ENCODE data around the gene PEX11G. TPM values are rescaled to one million over a fixed set of nuclear protein-coding genes. Genes with fewer than 3 reads are reported as not detected.
"Not testable (repeated sequence)": the region's sequence is repeated elsewhere in the genome, so short reads cannot be mapped to it uniquely, and the experiment has no call there.

PEX11G gene
- total and polyA plus RNA-seq, 12 donors = 2.5 to 24.5 (median 13.8) TPM

GRCh38 chr19:7440188-7440975 is 48.5 kb downstream of the PEX11G start:
- WGBS, 4 donors = 93 to 94% (median 93%) methylated on average over 26 to 43 of the region's 43 CpGs
- intact Hi-C loops (cut with DNase I) = no loop called here
- H3K27ac ChIP-seq = no peak overlapping the region
- H3K36me3 ChIP-seq (replicated peaks in 1 of 2) = peaks cover 0 to 51% of the 10 kb centered on the region in 2 donors
- no peaks in the 10 kb centered on the region for H3K9me3 ChIP-seq (replicated peaks in 1 of 3)
- TF ChIP-seq, protein P1, sequence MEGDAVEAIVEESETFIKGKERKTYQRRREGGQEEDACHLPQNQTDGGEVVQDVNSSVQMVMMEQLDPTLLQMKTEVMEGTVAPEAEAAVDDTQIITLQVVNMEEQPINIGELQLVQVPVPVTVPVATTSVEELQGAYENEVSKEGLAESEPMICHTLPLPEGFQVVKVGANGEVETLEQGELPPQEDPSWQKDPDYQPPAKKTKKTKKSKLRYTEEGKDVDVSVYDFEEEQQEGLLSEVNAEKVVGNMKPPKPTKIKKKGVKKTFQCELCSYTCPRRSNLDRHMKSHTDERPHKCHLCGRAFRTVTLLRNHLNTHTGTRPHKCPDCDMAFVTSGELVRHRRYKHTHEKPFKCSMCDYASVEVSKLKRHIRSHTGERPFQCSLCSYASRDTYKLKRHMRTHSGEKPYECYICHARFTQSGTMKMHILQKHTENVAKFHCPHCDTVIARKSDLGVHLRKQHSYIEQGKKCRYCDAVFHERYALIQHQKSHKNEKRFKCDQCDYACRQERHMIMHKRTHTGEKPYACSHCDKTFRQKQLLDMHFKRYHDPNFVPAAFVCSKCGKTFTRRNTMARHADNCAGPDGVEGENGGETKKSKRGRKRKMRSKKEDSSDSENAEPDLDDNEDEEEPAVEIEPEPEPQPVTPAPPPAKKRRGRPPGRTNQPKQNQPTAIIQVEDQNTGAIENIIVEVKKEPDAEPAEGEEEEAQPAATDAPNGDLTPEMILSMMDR (IDR thresholded peaks at IDR 0.05) = no peak
- no peak for TF ChIP-seq POLR2A (IDR thresholded peaks at IDR 0.05)
- no peaks in the 10 kb centered on the region for H3K4me1 ChIP-seq (replicated peaks in 1 of 2)
- DNase-seq = no peak
- H3K27me3 ChIP-seq = no peaks in the 10 kb centered on the region
- no peak overlapping the region for H3K4me3 ChIP-seq

DNA sequence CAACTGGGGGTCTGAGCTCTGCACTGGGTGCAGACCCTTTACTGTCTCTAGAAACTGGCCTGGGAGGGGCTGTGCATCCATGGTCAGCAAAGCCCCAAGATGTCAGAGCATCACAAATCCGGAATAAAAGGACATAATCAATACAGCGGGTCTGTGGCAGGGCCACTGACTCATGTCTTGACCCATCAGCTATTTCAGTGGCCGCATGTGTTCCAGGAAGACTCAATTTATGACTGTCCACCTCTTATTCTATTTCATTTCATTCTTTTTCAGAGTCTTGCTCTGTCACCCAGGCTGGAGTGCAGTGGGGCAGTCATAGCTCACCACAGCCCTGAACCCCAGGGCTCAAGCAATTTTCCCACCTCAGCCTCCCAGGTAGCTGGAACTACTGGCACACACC is 53.2 kb downstream of the PEX11G start:
- no peaks in the 10 kb centered on the region for H3K4me1 ChIP-seq (replicated peaks in 1 of 2)
- H3K9me3 ChIP-seq (replicated peaks in 1 of 3) = no peaks in the 10 kb centered on the region
- no peak overlapping the region for H3K27ac ChIP-seq
- no peak overlapping the region for H3K4me3 ChIP-seq
- intact Hi-C loops (cut with DNase I) = no loop called here
- 91 to 94% (median 93%) methylated on average over 3 of the region's 3 CpGs for WGBS, 4 donors
- no peak for DNase-seq
- no peaks in the 10 kb centered on the region for H3K27me3 ChIP-seq
- H3K36me3 ChIP-seq (replicated peaks in 1 of 2) = peaks cover 0 to 11% of the 10 kb centered on the region in 2 donors
- no peak for TF ChIP-seq POLR2A (IDR thresholded peaks at IDR 0.05)
- TF ChIP-seq, protein P1 (IDR thresholded peaks at IDR 0.05) = no peak

DNA sequence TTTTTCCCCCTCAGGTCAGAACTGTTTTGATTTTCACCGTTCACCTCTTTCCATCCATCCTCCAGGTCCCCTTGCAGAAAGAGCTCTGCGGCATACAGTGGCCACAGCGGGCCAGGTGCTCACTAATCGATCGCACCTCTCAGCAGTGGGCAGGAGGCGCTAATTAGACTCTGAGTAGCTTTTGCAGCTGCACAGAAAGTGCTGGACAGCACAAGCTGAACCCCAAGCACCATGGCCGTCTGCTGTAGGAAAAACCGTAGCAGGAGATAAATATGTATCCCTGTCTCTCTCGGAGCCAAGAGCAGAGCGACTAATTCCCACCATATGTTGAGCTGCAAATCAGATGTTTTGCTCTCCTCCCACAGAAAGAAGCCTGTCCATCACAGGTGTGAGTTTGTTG is 54.4 kb downstream of the PEX11G start:
- 90 to 94% (median 93%) methylated on average over 10 of the region's 10 CpGs for WGBS, 4 donors
- intact Hi-C loops (cut with DNase I) = no loop called here
- no peaks in the 10 kb centered on the region for H3K27me3 ChIP-seq
- no peaks in the 10 kb centered on the region for H3K36me3 ChIP-seq (replicated peaks in 1 of 2)
- no peaks in the 10 kb centered on the region for H3K9me3 ChIP-seq (replicated peaks in 1 of 3)
- no peak overlapping the region for H3K4me3 ChIP-seq
- DNase-seq = no peak
- TF ChIP-seq, protein P1 (IDR thresholded peaks at IDR 0.05) = no peak
- no peak for TF ChIP-seq POLR2A (IDR thresholded peaks at IDR 0.05)
- no peak overlapping the region for H3K27ac ChIP-seq
- H3K4me1 ChIP-seq (replicated peaks in 1 of 2) = no peaks in the 10 kb centered on the region

DNA sequence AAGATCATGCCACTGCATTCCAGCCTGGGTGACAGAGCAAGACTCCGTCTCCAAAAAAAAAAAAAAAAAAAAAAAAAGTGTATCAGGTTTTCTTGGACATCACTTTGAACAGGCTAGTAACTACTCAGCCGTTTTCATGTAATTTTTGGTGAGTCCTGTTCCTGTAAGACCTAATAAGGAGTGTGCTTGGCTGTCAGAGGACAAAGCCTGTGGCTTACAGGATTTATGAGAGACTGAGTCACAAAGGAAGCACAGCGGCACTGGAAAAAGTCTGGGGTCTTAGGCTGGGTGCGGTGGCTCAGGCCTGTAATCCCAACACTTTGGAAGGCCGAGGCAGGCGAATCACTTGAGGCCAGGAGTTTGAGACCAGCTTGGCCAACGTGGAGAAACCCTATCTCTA is 55.4 kb downstream of the PEX11G start:
- H3K4me1 ChIP-seq (replicated peaks in 1 of 2); intact Hi-C loops (cut with DNase I): not testable (repeated sequence)
- 88 to 92% (median 91%) methylated on average over 7 of the region's 7 CpGs for WGBS, 4 donors

More for the DNA sequence above, 55.4 kb downstream of the PEX11G start:
- H3K36me3 ChIP-seq (replicated peaks in 1 of 2); H3K27me3 ChIP-seq; H3K9me3 ChIP-seq (replicated peaks in 1 of 3); DNase-seq; H3K27ac ChIP-seq; H3K4me3 ChIP-seq: not testable (repeated sequence)

Data from adrenal gland (tissue), 12 donors.